Gastroesophageal sphincter (tissue), 3 donors: Measurements from ENCODE around the gene MAPK1.

Experiments
- EP300 ChIP-seq: sonication (generic); formaldehyde crosslinking; IDR thresholded peaks from one replicate; pipeline ENCODE4 v1.6.1; 2017; ENCODE audit warnings: antibody characterized with exemption, mild to moderate bottlenecking
- TF ChIP-seq, protein P1 (sequence below), 4 experiments: fragments of 200-600 bp in 2 of 4; fragments of 450-650 bp in 2 of 4; sonication (generic) in 1 of 4; IDR thresholded peaks; one replicate each; pipeline ENCODE4 v1.5.1; 2017 to 2019; ENCODE audit warnings: antibody characterized with exemption in 4 of 4, mild to moderate bottlenecking in 2 of 4, moderate library complexity in 2 of 4

DNA sequence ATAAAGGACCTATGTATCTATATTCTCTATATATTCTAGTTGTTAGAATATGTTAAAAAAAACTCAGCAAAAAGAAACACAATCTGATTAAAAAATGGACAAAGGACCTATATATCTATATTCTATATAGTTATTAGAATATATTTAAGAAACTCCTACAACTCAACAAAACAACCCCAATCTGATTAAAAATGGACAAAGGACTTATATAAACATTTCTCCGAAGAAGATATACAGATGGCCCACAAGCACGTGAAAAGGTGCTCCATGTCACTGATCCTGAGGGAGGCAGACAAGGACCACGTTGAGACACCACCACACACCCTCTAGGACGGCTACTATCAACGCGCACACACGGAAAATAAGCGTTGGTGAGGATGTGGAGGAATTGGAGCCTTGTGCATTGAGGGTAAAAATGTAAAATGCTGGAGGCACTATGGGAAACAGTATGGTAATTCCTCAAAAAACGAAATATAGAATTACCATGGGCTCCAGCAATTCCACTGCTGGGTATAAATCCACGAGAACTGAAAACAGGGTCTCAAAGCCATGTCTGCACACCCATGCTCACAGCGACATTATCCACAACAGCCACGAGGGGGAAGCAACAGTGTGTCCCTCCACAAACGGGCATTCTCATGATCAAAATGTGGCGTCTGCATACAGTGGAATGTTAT is 154.6 kb downstream of the MAPK1 start:
- TF ChIP-seq, protein P1, sequence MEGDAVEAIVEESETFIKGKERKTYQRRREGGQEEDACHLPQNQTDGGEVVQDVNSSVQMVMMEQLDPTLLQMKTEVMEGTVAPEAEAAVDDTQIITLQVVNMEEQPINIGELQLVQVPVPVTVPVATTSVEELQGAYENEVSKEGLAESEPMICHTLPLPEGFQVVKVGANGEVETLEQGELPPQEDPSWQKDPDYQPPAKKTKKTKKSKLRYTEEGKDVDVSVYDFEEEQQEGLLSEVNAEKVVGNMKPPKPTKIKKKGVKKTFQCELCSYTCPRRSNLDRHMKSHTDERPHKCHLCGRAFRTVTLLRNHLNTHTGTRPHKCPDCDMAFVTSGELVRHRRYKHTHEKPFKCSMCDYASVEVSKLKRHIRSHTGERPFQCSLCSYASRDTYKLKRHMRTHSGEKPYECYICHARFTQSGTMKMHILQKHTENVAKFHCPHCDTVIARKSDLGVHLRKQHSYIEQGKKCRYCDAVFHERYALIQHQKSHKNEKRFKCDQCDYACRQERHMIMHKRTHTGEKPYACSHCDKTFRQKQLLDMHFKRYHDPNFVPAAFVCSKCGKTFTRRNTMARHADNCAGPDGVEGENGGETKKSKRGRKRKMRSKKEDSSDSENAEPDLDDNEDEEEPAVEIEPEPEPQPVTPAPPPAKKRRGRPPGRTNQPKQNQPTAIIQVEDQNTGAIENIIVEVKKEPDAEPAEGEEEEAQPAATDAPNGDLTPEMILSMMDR (IDR thresholded peaks at IDR 0.05) = peak in 3 of 4 experiments; percentile 81 to 87 (median 85)
- TF ChIP-seq EP300 = no peak
